GM20000 (cell line): Measurements from ENCODE around the gene C1orf159.

ENCODE experiments used
- DNase-seq: peaks from one replicate; pipeline ENCODE4 v3.0.0; 2012; ENCODE audit warnings: low spot score
- CTCF ChIP-seq: IDR thresholded peaks from 2 replicates; pipeline ENCODE4 v1.5.1; 2012; ENCODE audit warnings: mild to moderate bottlenecking, control low read depth; ENCODE audit errors: extremely low read depth, missing control alignments

Gene C1orf159

GRCh38 chr1:1115786-1116700 is at the start of gene C1orf159:
C1orf159 (minus strand) TSS chr1:1116089; CDS start chr1:1091543, 24,546 bp downstream.
- no peak for TF ChIP-seq CTCF
- DNase-seq: peak; percentile 100

GRCh38 chr1:1165485-1165884 is 49.6 kb upstream of the C1orf159 start:
- no peak for DNase-seq
- TF ChIP-seq CTCF: no peak

GRCh38 chr1:1164701-1165451 is 49.0 kb upstream of the C1orf159 start:
- no peak for TF ChIP-seq CTCF
- DNase-seq: no peak

GRCh38 chr1:1164361-1164700 is 48.4 kb upstream of the C1orf159 start:
- no peak for DNase-seq
- TF ChIP-seq CTCF: no peak

GRCh38 chr1:1163538-1164070 is 47.7 kb upstream of the C1orf159 start:
- TF ChIP-seq CTCF: no peak
- no peak for DNase-seq

- no peak for DNase-seq
- TF ChIP-seq CTCF: no peak
Observed at GRCh38 chr1:1162597-1163537, 47.0 kb upstream of the C1orf159 start.
